Measurements from ENCODE around the gene FADS3.

DNA sequence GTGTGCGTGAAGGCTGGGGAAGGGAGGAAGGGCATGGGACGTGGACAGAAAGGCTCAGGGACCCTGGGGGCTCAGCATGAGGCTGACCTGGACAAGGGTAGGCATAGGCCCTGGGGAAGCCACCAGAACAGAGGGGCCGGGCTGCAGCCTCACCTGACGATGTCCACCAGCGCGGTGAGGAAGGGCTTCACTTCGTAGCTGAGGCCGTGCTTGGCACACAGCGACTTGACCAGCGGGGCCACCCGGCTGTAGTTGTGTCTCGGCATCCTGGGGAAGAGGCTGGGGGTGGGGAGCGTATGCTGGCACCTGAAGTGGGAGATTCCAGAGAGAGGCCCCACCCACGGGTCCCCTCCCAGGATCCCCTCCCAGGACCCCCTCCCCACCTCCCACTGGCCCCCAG lies 15.6 kb downstream of the FADS3 start:
- TF ChIP-seq, protein P1, sequence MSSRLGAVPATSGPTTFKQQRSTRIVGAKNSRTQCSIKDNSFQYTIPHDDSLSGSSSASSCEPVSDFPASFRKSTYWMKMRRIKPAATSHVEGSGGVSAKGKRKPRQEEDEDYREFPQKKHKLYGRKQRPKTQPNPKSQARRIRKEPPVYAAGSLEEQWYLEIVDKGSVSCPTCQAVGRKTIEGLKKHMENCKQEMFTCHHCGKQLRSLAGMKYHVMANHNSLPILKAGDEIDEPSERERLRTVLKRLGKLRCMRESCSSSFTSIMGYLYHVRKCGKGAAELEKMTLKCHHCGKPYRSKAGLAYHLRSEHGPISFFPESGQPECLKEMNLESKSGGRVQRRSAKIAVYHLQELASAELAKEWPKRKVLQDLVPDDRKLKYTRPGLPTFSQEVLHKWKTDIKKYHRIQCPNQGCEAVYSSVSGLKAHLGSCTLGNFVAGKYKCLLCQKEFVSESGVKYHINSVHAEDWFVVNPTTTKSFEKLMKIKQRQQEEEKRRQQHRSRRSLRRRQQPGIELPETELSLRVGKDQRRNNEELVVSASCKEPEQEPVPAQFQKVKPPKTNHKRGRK (CRISPR knock-in tag; IDR thresholded peaks at IDR 0.05), result no peak
- TF ChIP-seq SIN3A (IDR thresholded peaks at IDR 0.05; ENCODE audit: borderline replicate concordance, low read depth, low read length) (no peak), FOXJ3 (CRISPR knock-in tag; IDR thresholded peaks at IDR 0.05; ENCODE audit: borderline replicate concordance) (no peak), CTCF (CRISPR knock-in tag; IDR thresholded peaks at IDR 0.05) (no peak), TBP (CRISPR knock-in tag; IDR thresholded peaks at IDR 0.05) (no peak), USF2 (IDR thresholded peaks at IDR 0.05; ENCODE audit: low read depth, low read length) (no peak), USF2 (CRISPR knock-in tag; IDR thresholded peaks at IDR 0.05; ENCODE audit: borderline replicate concordance) (no peak), HNF4A (CRISPR knock-in tag; IDR thresholded peaks at IDR 0.05) (no peak), KLF16 (CRISPR knock-in tag; IDR thresholded peaks at IDR 0.05) (no peak)
- TF ChIP-seq, protein P2, sequence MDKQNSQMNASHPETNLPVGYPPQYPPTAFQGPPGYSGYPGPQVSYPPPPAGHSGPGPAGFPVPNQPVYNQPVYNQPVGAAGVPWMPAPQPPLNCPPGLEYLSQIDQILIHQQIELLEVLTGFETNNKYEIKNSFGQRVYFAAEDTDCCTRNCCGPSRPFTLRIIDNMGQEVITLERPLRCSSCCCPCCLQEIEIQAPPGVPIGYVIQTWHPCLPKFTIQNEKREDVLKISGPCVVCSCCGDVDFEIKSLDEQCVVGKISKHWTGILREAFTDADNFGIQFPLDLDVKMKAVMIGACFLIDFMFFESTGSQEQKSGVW (CRISPR knock-in tag; IDR thresholded peaks at IDR 0.05; ENCODE audit: borderline replicate concordance), result no peak
- TF ChIP-seq, protein P3, sequence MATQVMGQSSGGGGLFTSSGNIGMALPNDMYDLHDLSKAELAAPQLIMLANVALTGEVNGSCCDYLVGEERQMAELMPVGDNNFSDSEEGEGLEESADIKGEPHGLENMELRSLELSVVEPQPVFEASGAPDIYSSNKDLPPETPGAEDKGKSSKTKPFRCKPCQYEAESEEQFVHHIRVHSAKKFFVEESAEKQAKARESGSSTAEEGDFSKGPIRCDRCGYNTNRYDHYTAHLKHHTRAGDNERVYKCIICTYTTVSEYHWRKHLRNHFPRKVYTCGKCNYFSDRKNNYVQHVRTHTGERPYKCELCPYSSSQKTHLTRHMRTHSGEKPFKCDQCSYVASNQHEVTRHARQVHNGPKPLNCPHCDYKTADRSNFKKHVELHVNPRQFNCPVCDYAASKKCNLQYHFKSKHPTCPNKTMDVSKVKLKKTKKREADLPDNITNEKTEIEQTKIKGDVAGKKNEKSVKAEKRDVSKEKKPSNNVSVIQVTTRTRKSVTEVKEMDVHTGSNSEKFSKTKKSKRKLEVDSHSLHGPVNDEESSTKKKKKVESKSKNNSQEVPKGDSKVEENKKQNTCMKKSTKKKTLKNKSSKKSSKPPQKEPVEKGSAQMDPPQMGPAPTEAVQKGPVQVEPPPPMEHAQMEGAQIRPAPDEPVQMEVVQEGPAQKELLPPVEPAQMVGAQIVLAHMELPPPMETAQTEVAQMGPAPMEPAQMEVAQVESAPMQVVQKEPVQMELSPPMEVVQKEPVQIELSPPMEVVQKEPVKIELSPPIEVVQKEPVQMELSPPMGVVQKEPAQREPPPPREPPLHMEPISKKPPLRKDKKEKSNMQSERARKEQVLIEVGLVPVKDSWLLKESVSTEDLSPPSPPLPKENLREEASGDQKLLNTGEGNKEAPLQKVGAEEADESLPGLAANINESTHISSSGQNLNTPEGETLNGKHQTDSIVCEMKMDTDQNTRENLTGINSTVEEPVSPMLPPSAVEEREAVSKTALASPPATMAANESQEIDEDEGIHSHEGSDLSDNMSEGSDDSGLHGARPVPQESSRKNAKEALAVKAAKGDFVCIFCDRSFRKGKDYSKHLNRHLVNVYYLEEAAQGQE (IDR thresholded peaks at IDR 0.05; ENCODE audit: borderline replicate concordance in 1 of 2, low read depth in 1 of 2, low read length in 2 of 2), result no peak
